Measurements from ENCODE around the gene NKX2-2. TPM values are rescaled to one million over a fixed set of nuclear protein-coding genes. Genes with fewer than 3 reads are reported as not detected.

Gene NKX2-2
- total RNA-seq, 1 experiment from 2014 or later = 85.1 TPM

DNA sequence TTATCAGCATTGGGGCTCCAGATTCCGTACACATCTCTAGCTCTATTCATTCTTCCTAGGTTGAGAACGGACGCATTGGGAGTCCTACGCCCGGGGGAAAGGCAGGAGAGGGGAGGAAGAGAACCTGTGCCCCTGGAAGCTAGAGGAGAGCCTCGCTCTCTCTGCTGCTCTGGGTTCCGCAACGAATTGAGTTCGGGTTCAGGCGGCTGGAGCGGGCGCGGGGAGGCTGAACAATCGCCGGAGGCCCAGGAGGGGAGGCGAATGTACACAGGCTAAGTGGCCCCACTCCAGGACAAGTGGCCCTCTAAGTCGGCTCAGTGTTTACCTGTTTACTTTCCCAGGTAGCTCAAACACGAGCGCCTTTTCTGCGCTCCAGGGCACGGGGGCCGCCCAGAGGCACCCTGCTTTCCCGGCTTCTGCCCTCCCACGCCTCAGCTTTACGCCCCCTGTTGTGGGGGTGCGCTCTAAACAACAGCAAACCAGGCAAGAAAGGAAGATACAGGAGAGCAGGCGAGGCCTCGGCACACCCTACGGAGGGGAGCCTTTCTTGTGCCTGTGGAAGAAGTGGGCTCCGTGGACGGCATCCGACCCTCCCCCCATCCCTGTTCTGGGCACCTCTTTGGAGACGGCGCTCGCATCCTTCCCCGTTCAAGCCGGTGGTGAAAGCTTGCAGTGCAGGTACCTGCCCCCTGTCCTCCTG, 4.6 kb upstream of the NKX2-2 start:
- Histone ChIP-seq H3K9me3 (ENCODE audit: low read depth, low read length, poor library complexity, severe bottlenecking) (no peaks in the 10 kb centered on the region), H3K4me3 (ENCODE audit: low read depth, low read length, poor library complexity, severe bottlenecking) (peak overlapping the region; percentile 84), H3K4me1 (ENCODE audit: insufficient read depth, low read length, poor library complexity, severe bottlenecking) (peaks cover 9% of the 10 kb centered on the region), H3K36me3 (ENCODE audit: insufficient read depth, low read length, poor library complexity, severe bottlenecking) (peaks cover 27% of the 10 kb centered on the region), H3K27ac (ENCODE audit: low read depth, low read length, poor library complexity, severe bottlenecking) (peak overlapping the region; percentile 94), H3K27me3 (replicated peaks; ENCODE audit: insufficient read depth, low read depth, low read length, poor library complexity) (peaks cover 8% of the 10 kb centered on the region)
- intact Hi-C loops (cut with micrococcal nuclease; ENCODE audit: unreplicated experiment) = loop anchor here (10.0 kb wide), 1 partner anchor 1836 kb away; the partner anchor contains the start of gene NXT1
- no TSS peak for BruUV-seq (replicated peaks)
- ChIA-PET CTCF (interaction anchor here (0.6 kb wide), 1 partner anchor 423 kb away, joined by 3 read pairs; no protein-coding TSS in a partner anchor), POLR2A (ENCODE audit: low non-redundant PET) (no interaction called here)
- DNase-seq (ENCODE audit: low spot score) = peak; percentile 41
- no peak for TF ChIP-seq EZH2 (IDR thresholded peaks at IDR 0.05; ENCODE audit: borderline replicate concordance, low read depth, low read length, poor library complexity, severe bottlenecking)

DNA sequence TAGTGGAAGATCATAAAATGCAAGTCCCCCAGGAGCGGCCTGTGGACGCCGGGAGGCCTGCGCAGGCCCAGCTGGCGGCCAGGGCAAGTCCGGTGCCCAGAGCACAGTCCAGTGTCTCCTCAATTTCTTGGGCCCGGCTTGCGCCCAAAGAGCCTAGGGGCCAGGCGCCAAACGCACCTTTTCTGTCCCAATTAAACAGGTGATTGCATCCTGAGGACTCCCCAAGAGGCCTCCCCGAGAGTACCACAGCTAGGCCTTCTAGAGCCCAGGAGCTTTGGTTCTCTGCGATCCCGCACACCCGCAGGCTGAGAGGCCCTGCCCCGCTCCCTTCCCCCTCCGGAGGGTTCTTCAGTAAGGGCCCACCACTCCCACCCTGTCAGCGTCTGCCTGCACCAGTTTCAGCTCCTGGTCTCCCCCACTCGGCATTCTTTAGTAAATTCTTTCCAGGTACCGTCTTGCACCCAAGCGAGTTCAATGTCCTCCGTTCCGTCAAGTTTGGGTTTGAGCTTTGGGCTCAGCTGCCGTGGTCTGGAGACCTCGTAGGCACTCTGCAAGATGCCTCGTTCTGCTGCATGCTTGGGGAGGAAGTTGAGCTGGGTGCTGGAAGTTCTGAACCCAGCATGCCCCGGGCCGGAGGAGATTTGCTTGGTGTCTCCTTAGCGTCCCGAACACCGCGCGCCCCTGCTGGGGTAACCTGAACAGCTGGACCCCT, 3.9 kb upstream of the NKX2-2 start:
- H3K9me3 ChIP-seq (ENCODE audit: low read depth, low read length, poor library complexity, severe bottlenecking) = no peaks in the 10 kb centered on the region
- peak overlapping the region; percentile 94 for H3K27ac ChIP-seq (ENCODE audit: low read depth, low read length, poor library complexity, severe bottlenecking)
- POLR2A ChIA-PET (ENCODE audit: low non-redundant PET) = no interaction called here
- CTCF ChIA-PET = no interaction called here
- peak overlapping the region; percentile 84 for H3K4me3 ChIP-seq (ENCODE audit: low read depth, low read length, poor library complexity, severe bottlenecking)
- peaks cover 28% of the 10 kb centered on the region for H3K36me3 ChIP-seq (ENCODE audit: insufficient read depth, low read length, poor library complexity, severe bottlenecking)
- peaks cover under 1% of the 10 kb centered on the region for H3K27me3 ChIP-seq (replicated peaks; ENCODE audit: insufficient read depth, low read depth, low read length, poor library complexity)
- peak; percentile 27 for DNase-seq (ENCODE audit: low spot score)
- intact Hi-C loops (cut with micrococcal nuclease; ENCODE audit: unreplicated experiment) = loop anchor here (10.0 kb wide), 1 partner anchor 1837 kb away; the partner anchor contains the start of gene NXT1
- no peak for TF ChIP-seq EZH2 (IDR thresholded peaks at IDR 0.05; ENCODE audit: borderline replicate concordance, low read depth, low read length, poor library complexity, severe bottlenecking)
- H3K4me1 ChIP-seq (ENCODE audit: insufficient read depth, low read length, poor library complexity, severe bottlenecking) = peaks cover 5% of the 10 kb centered on the region
- BruUV-seq (replicated peaks) = no TSS peak

DNA sequence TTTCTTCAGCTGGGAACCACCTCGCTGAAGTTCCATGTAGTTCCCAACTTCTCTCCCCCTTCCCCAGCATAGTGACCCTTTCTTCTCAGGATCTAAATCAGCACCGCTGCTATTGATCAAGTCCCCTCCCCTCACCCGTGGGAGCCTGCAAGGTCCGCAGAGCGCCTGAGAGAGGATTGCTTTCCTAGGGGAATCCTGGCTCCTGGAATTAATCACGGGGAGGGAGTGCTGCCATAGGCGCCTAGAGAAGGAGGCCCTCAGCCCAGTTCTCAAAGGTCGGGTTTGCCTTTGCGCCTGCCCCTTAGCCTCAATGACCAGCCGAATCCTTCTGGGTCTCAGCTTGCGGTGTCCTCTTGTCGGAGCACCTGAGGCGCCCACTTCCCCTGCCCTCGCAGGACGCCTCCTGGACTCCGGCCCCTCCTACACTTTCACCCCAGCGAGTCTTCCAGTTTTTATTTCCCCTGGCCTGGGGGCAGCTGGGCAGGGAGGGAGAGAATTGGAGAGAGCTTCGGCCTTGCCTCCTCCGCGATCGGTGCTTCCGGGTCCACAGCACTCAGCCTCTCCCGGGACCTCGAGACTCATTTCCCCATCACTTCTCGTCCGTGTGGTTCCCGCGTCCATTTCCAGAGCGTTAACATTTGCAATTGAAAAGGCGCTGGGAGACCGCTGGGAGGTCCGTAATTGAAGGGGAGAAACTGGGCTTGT, 3.1 kb upstream of the NKX2-2 start:
- H3K9me3 ChIP-seq (ENCODE audit: low read depth, low read length, poor library complexity, severe bottlenecking) = no peaks in the 10 kb centered on the region
- peaks cover 5% of the 10 kb centered on the region for H3K4me1 ChIP-seq (ENCODE audit: insufficient read depth, low read length, poor library complexity, severe bottlenecking)
- H3K4me3 ChIP-seq (ENCODE audit: low read depth, low read length, poor library complexity, severe bottlenecking) = peak overlapping the region; percentile 84
- intact Hi-C loops (cut with micrococcal nuclease; ENCODE audit: unreplicated experiment) = loop anchor here (10.0 kb wide), 1 partner anchor 1838 kb away; the partner anchor contains the start of gene NXT1
- peak; percentile 44 for DNase-seq (ENCODE audit: low spot score)
- H3K27ac ChIP-seq (ENCODE audit: low read depth, low read length, poor library complexity, severe bottlenecking) = peak overlapping the region; percentile 94
- ChIA-PET POLR2A (ENCODE audit: low non-redundant PET) (interaction anchor here (0.6 kb wide), 1 partner anchor 45 kb away, joined by 3 read pairs; no protein-coding TSS in a partner anchor), CTCF (interaction anchor here (0.6 kb wide), 1 partner anchor 103 kb away, joined by 3 read pairs; no protein-coding TSS in a partner anchor)
- BruUV-seq (replicated peaks) = no TSS peak
- TF ChIP-seq, protein P1, sequence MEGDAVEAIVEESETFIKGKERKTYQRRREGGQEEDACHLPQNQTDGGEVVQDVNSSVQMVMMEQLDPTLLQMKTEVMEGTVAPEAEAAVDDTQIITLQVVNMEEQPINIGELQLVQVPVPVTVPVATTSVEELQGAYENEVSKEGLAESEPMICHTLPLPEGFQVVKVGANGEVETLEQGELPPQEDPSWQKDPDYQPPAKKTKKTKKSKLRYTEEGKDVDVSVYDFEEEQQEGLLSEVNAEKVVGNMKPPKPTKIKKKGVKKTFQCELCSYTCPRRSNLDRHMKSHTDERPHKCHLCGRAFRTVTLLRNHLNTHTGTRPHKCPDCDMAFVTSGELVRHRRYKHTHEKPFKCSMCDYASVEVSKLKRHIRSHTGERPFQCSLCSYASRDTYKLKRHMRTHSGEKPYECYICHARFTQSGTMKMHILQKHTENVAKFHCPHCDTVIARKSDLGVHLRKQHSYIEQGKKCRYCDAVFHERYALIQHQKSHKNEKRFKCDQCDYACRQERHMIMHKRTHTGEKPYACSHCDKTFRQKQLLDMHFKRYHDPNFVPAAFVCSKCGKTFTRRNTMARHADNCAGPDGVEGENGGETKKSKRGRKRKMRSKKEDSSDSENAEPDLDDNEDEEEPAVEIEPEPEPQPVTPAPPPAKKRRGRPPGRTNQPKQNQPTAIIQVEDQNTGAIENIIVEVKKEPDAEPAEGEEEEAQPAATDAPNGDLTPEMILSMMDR (conservative IDR thresholded peaks at IDR 0.05; ENCODE audit: low read depth, low read length) = no peak
- TF ChIP-seq EZH2 (IDR thresholded peaks at IDR 0.05; ENCODE audit: borderline replicate concordance, low read depth, low read length, poor library complexity, severe bottlenecking) = no peak
- H3K36me3 ChIP-seq (ENCODE audit: insufficient read depth, low read length, poor library complexity, severe bottlenecking) = peaks cover 35% of the 10 kb centered on the region
- H3K27me3 ChIP-seq (replicated peaks; ENCODE audit: insufficient read depth, low read depth, low read length, poor library complexity) = no peaks in the 10 kb centered on the region
